ENCODE results near the gene ITK. TPM values are rescaled to one million over a fixed set of nuclear protein-coding genes. Genes with fewer than 3 reads are reported as not detected.

Gene ITK
- total RNA-seq, 1 donor = not detected

DNA sequence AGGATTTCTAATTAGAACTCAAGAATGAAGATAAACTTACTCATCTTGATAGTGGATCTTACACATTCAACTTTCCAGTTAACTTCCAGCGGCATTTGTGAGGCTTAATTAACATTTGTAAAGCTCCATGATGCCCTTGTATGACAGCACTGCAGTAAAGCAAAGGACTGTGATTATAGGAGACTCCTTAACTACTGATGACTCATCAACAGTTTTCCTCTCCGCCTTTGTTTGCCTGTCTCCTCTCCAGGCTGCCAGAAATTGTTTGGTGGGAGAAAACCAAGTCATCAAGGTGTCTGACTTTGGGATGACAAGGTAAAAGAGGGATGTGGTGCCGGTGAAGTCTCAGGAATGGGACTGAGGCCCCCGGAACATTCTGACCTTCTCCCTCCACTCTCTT, 64.8 kb downstream of the ITK start:
- no peak overlapping the region for H3K4me3 ChIP-seq (ENCODE audit: low read depth, low read length)
- TF ChIP-seq, protein P1, sequence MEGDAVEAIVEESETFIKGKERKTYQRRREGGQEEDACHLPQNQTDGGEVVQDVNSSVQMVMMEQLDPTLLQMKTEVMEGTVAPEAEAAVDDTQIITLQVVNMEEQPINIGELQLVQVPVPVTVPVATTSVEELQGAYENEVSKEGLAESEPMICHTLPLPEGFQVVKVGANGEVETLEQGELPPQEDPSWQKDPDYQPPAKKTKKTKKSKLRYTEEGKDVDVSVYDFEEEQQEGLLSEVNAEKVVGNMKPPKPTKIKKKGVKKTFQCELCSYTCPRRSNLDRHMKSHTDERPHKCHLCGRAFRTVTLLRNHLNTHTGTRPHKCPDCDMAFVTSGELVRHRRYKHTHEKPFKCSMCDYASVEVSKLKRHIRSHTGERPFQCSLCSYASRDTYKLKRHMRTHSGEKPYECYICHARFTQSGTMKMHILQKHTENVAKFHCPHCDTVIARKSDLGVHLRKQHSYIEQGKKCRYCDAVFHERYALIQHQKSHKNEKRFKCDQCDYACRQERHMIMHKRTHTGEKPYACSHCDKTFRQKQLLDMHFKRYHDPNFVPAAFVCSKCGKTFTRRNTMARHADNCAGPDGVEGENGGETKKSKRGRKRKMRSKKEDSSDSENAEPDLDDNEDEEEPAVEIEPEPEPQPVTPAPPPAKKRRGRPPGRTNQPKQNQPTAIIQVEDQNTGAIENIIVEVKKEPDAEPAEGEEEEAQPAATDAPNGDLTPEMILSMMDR (IDR thresholded peaks at IDR 0.05; ENCODE audit: insufficient read depth, low read length) = no peak
- peak; percentile 11 for DNase-seq (ENCODE audit: low read depth)

DNA sequence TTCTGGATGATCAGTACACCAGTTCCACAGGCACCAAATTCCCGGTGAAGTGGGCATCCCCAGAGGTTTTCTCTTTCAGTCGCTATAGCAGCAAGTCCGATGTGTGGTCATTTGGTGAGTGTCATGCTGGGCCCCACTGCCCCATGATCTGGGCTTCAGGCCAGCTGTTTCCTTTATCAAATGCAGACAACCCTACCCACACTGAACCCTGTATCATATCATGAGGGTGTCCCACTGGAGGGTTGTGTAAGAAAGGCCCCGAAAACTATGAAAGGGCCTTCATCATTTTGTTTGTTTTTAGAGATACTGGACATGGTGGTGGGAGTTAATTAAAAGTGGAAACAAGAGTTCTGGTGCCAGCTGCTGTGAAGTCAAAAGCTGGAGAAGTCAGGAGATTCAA, 65.2 kb downstream of the ITK start:
- TF ChIP-seq, protein P1 (IDR thresholded peaks at IDR 0.05; ENCODE audit: insufficient read depth, low read length) = no peak
- no peak overlapping the region for H3K4me3 ChIP-seq (ENCODE audit: low read depth, low read length)
- no peak for DNase-seq (ENCODE audit: low read depth)

DNA sequence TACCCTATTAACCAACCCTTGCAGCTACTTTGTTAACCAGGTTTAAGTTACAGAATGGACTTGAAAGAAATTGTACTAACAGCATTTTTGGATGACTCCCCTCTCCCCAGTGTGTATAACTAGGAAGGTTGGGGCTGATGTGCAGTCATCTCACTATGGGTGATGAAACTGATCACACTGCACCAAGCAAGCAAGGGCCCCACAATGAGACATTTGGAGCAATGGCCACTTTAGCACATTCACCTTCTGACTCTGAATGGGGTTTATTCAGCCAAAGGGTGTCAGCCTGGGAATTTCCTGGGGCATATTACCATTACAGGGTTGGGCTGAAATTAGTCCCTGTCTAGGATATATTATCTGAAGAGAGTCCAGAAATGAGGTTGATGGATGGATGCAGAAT, 66.6 kb downstream of the ITK start:
- H3K4me3 ChIP-seq (ENCODE audit: low read depth, low read length) = no peak overlapping the region

DNA sequence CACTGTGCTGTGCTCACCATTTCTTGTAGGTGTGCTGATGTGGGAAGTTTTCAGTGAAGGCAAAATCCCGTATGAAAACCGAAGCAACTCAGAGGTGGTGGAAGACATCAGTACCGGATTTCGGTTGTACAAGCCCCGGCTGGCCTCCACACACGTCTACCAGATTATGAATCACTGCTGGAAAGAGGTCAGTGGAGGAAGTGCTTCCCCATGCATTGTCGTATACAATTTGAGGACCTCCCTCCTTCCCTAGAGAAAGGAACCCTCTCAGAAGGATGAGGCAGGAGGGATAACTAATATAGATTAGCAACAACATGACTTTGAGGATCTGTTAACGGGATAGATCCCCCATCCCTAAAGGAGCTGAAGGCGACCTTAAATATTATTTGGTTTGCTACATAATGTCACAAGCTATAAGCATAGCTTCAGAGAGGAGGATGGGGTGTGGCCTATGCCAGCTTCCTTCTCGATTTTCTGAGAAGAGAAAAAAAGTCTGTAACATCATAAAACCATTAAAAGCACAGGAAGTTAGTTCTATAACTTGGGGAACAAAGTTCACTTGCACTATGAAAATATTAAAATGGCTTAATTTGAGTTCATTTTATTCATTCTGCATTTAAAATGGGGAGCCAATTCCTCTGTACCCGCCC, 68.3 kb downstream of the ITK start:
- TF ChIP-seq, protein P1 (IDR thresholded peaks at IDR 0.05; ENCODE audit: insufficient read depth, low read length) = no peak
- no peak overlapping the region for H3K4me3 ChIP-seq (ENCODE audit: low read depth, low read length)
- no peak for DNase-seq (ENCODE audit: low read depth)

More for the DNA sequence above, 66.6 kb downstream of the ITK start:
- TF ChIP-seq, protein P1 (IDR thresholded peaks at IDR 0.05; ENCODE audit: insufficient read depth, low read length) = no peak
- no peak for DNase-seq (ENCODE audit: low read depth)

DNA sequence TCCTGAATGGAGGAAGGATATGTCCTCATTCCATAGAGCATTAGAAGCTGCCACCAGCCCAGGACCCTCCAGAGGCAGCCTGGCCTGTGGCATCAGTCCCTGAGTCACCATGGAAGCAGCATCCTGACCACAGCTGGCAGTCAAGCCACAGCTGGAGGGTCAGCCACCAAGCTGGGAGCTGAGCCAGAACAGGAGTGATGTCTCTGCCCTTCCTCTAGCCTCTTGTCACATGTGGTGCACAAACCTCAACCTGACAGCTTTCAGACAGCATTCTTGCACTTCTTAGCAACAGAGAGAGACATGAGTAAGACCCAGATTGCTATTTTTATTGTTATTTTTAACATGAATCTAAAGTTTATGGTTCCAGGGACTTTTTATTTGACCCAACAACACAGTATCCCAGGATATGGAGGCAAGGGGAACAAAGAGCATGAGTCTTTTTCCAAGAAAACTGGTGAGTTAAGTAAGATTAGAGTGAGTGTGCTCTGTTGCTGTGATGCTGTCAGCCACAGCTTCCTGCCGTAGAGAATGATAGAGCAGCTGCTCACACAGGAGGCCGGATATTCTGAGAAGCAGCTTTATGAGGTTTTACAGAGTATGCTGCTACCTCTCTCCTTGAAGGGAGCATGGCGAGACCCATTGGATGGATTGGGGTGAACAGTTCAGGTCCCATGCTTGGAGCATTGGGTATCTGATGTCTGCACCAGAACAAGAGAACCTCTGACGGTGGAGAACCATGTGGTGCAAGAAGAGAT, 72.2 kb downstream of the ITK start:
- DNase-seq (ENCODE audit: low read depth) = peak; percentile 14
- TF ChIP-seq, protein P1 (IDR thresholded peaks at IDR 0.05; ENCODE audit: insufficient read depth, low read length) = no peak

DNA sequence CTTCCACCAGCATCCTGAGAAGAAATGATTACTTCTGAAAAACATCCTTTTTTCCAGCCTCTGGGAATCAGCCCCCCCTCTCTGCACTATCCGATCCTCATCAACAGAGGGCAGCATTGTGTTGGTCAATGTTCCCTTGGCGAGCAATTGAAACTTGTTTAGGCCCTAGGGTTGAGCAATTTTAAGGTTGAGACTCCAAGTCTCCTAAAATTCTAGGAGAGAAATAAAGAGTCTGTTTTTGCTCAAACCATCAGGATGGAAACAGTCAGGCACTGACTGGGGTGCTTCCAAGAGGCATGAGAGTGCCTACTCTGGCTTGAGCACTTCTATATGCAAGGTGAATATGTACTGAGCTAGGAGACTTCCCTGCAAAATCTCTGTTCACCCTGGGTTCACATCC, 72.9 kb downstream of the ITK start:
- peak; percentile 72 for DNase-seq (ENCODE audit: low read depth)
- no peak overlapping the region for H3K4me3 ChIP-seq (ENCODE audit: low read depth, low read length)
- TF ChIP-seq, protein P1 (IDR thresholded peaks at IDR 0.05; ENCODE audit: insufficient read depth, low read length) = peak; percentile 98

More for the DNA sequence above, 72.2 kb downstream of the ITK start:
- H3K4me3 ChIP-seq (ENCODE audit: low read depth, low read length) = no peak overlapping the region
